HepG2 (cell line): Measurements from ENCODE around the gene ABCG1. TPM values are rescaled to one million over a fixed set of nuclear protein-coding genes. Genes with fewer than 3 reads are reported as not detected.

Source experiments
- ATAC-seq: fragments of 200-7000 bp; cut with Tn5 transposase; 3 replicates; pipeline ENCODE4 v1.9.1; 2020; ENCODE audit warnings: mild to moderate bottlenecking, moderate library complexity
- BruUV-seq: library from RNA; stranded (reverse); fragments of 400-500 nt; replicated peaks from 2 replicates; lab custom pipeline; 2021; lab: Mats Ljungman, UMichigan
- CTCF ChIA-PET: fragments of 300-600 bp; formaldehyde crosslinking; extraction: SDS; loops from one replicate; lab custom pipeline; 2021; ENCODE audit warnings: low total read pairs, inconsistent platforms, low intra/inter-chr PET ratio; lab: Yijun Ruan, JAX
- POLR2A ChIA-PET: fragments of 350-600 bp; sonication (Branson Sonifier 250); formaldehyde crosslinking; loops from one replicate; lab custom pipeline; 2020; ENCODE audit warnings: antibody characterized with exemption, inconsistent platforms; lab: Yijun Ruan, JAX
- DNase-seq: peaks from one replicate; pipeline ENCODE4 v3.0.0-alpha.2; 2015; ENCODE audit warnings: low spot score
- FAIRE-seq: peaks from 3 replicates; lab custom pipeline; 2011; peaks lifted over from hg19 to GRCh38; lab: Jason Lieb, UNC
- H2AFZ ChIP-seq: one replicate; pipeline ENCODE4 v1.6.1; 2011; ENCODE audit warnings: low read length, inconsistent platforms
- H3K27ac ChIP-seq: fragments of 300-600 bp; 3 replicates; pipeline ENCODE4 v1.8.0; 2011; ENCODE audit warnings: mixed run types, mild to moderate bottlenecking, mixed read lengths, low read length, inconsistent platforms; ENCODE audit not compliant: insufficient read depth; ENCODE audit errors: extremely low read length
- H3K27me3 ChIP-seq, 2 experiments: fragments of 200-600 bp in 1 of 2; 2 replicates in 1 of 2; 3 replicates in 1 of 2; pipeline versions ENCODE4 v1.6.0 to v1.8.0; 2011; ENCODE audit warnings: low read length in 2 of 2, mild to moderate bottlenecking in 2 of 2, moderate library complexity in 2 of 2, inconsistent platforms in 1 of 2; ENCODE audit not compliant: insufficient read depth in 2 of 2, control insufficient read depth in 1 of 2
- H3K36me3 ChIP-seq, 2 experiments: fragments of 200-600 bp in 1 of 2; replicated peaks in 1 of 2; 2 replicates in 1 of 2; 3 replicates in 1 of 2; pipeline versions ENCODE4 v1.5.1 to v1.8.0; 2011; ENCODE audit warnings: low read length in 2 of 2, inconsistent platforms in 1 of 2; ENCODE audit not compliant: insufficient read depth in 2 of 2, control insufficient read depth in 1 of 2
- H3K4me1 ChIP-seq: 2 replicates; pipeline ENCODE4 v1.5.1; 2012; ENCODE audit warnings: low read length, inconsistent platforms; ENCODE audit not compliant: insufficient read depth
- H3K4me2 ChIP-seq: 2 replicates; pipeline ENCODE4 v1.6.0; 2011; ENCODE audit warnings: low read depth, low read length, inconsistent platforms
- H3K4me3 ChIP-seq, 3 experiments: fragments of 200-600 bp in 1 of 3; sonication (generic), shearing (Covaris generic) in 1 of 3; replicated peaks in 1 of 3; 2 replicates each; pipeline ENCODE4 v1.5.1; 2011 to 2016; ENCODE audit warnings: low read length in 3 of 3, inconsistent platforms in 2 of 3, low read depth in 2 of 3, mild to moderate bottlenecking in 2 of 3, control low read depth in 1 of 3, mixed read lengths in 1 of 3; ENCODE audit not compliant: insufficient read depth in 1 of 3
- H3K79me2 ChIP-seq: one replicate; pipeline ENCODE4 v1.6.1; 2011; ENCODE audit warnings: low read length, inconsistent platforms; ENCODE audit not compliant: insufficient read depth
- H3K9ac ChIP-seq: 2 replicates; pipeline ENCODE4 v1.6.0; 2011; ENCODE audit warnings: mild to moderate bottlenecking, low read depth, low read length, inconsistent platforms; ENCODE audit not compliant: insufficient read depth
- H3K9me3 ChIP-seq: 2 replicates; pipeline ENCODE4 v1.5.1; 2012; ENCODE audit warnings: mild to moderate bottlenecking, low read length
- H4K20me1 ChIP-seq: 2 replicates; pipeline ENCODE4 v1.6.0; 2011; ENCODE audit warnings: inconsistent platforms, mild to moderate bottlenecking, low read length, moderate library complexity; ENCODE audit not compliant: insufficient read depth
- CEBPG ChIP-seq: IDR thresholded peaks from 2 replicates; pipeline ENCODE4 v1.6.1; 2016
- MBD4 ChIP-seq: IDR thresholded peaks from 2 replicates; pipeline ENCODE4 v1.6.1; 2012; ENCODE audit warnings: low read length, inconsistent platforms, borderline replicate concordance
- NBN ChIP-seq: fragments of 450-650 bp; conservative IDR thresholded peaks from 2 replicates; pipeline ENCODE4 v1.6.1; 2017
- RAD51 ChIP-seq: fragments of 450-650 bp; IDR thresholded peaks from 2 replicates; pipeline ENCODE4 v1.6.1; 2016; ENCODE audit warnings: borderline replicate concordance
- RORA ChIP-seq: sonication (generic); formaldehyde crosslinking; IDR thresholded peaks from 2 replicates; pipeline ENCODE4 v1.5.0; 2020; ENCODE audit warnings: mild to moderate bottlenecking, missing genetic modification reagents, moderate library complexity
- SOX6 ChIP-seq, 2 experiments: fragments of 450-650 bp in 1 of 2; sonication (generic) in 1 of 2; formaldehyde crosslinking in 1 of 2; IDR thresholded peaks; 2 replicates each; pipeline versions ENCODE4 v1.4.0 to v1.6.1; 2017 to 2020; ENCODE audit warnings: antibody characterized with exemption in 1 of 2, mild to moderate bottlenecking in 1 of 2, missing genetic modification reagents in 1 of 2
- SYNCRIP ChIP-seq: fragments of 200-400 bp; formaldehyde crosslinking; IDR thresholded peaks from 2 replicates; pipeline ENCODE4 v1.6.1; 2018; ENCODE audit warnings: mild to moderate bottlenecking, low read depth, low read length; ENCODE audit not compliant: insufficient read depth
- THYN1 ChIP-seq: sonication (generic); formaldehyde crosslinking; IDR thresholded peaks from 2 replicates; pipeline ENCODE4 v1.8.1; 2023; ENCODE audit warnings: low read depth, mild to moderate bottlenecking, moderate library complexity, missing genetic modification reagents, borderline replicate concordance
- ZNF12 ChIP-seq: sonication (generic); formaldehyde crosslinking; IDR thresholded peaks from 2 replicates; pipeline ENCODE4 v1.5.0; 2020; ENCODE audit warnings: missing genetic modification reagents
- ZNF232 ChIP-seq: sonication (generic); formaldehyde crosslinking; IDR thresholded peaks from 2 replicates; pipeline ENCODE4 v1.4.0; 2020; ENCODE audit warnings: missing genetic modification reagents, borderline replicate concordance
- ZNF607 ChIP-seq: sonication (generic); formaldehyde crosslinking; IDR thresholded peaks from 2 replicates; pipeline ENCODE4 v1.5.1; 2020; ENCODE audit warnings: missing genetic modification reagents, mild to moderate bottlenecking, borderline replicate concordance
- ZNF644 ChIP-seq: IDR thresholded peaks from 2 replicates; pipeline ENCODE4 v1.6.1; 2016; ENCODE audit warnings: low read depth
- ZNF816 ChIP-seq: sonication (generic); formaldehyde crosslinking; IDR thresholded peaks from 2 replicates; pipeline ENCODE4 v1.8.0; 2022; ENCODE audit warnings: missing genetic modification reagents, mild to moderate bottlenecking, borderline replicate concordance
- WGBS: methylation state at CpG from one replicate; pipeline ENCODE4 v1.1.6; 2017; ENCODE audit warnings: low lambda C conversion rate; 5-methylcytosine and 5-hydroxymethylcytosine counted together
- in situ Hi-C: cut with HindIII; loops from 2 replicates; pipeline ENCODE4 v1.10.0; 2017; ENCODE audit warnings: low pct_unique_long_range_greater_than_20kb; ENCODE audit not compliant: extremely low pct_ligation_motif_present
- intact Hi-C: fragments of 100-400 bp; cut with micrococcal nuclease; formaldehyde crosslinking; loops from one replicate; pipeline ENCODE4 v1.10.0; 2022; ENCODE audit not compliant: unreplicated experiment
- polyA plus RNA-seq, 8 experiments: library from polyadenylated mRNA; depleted of rRNA in 3 of 8; stranded (reverse) in 7 of 8; unstranded in 1 of 8; fragments of >200 nt; fragmentation: Illumina TruSeq in 4 of 8; extraction: Trizol in 4 of 8; gene quantifications; 2 replicates each; pipeline versions ENCODE4 v1.2.1 to v1.2.3, GENCODE V29; 2011 to 2016; ENCODE audit warnings: low read depth in 4 of 8, missing spikeins in 1 of 8, mixed read lengths in 1 of 8; ENCODE audit not compliant: insufficient read depth in 1 of 8
- total RNA-seq, 5 experiments: library from RNA; depleted of rRNA; stranded (reverse); fragments of >200 nt; fragmentation: Illumina TruSeq; extraction: Trizol; gene quantifications; 2 replicates each; pipeline ENCODE4 v1.2.3, GENCODE V29; 2016; ENCODE audit warnings: low read depth in 1 of 5
- TF ChIP-seq, protein P1 (sequence below): sonication (generic); formaldehyde crosslinking; IDR thresholded peaks from 2 replicates; pipeline ENCODE4 v1.4.0; 2020; ENCODE audit warnings: missing genetic modification reagents, borderline replicate concordance

The ABCG1 gene
- total and polyA plus RNA-seq, 2 of the 13 experiments (the other 11 are each of a cell fraction or from before 2014, with no cell fraction given) = 0.04 TPM; not detected in 1

- Histone ChIP-seq H3K4me2 (no peak overlapping the region), H2AFZ (no peak overlapping the region), H3K27me3 (peaks cover 2 to 15% of the 10 kb centered on the region in 2 experiments; a peak in 3 of 5 replicates), H3K79me2 (no peaks in the 10 kb centered on the region), H3K9me3 (no peaks in the 10 kb centered on the region), H3K4me3 (no peak overlapping the region), H3K9ac (no peak overlapping the region), H3K27ac (no peak overlapping the region), H3K36me3 (no peaks in the 10 kb centered on the region), H4K20me1 (no peaks in the 10 kb centered on the region), H3K4me1 (no peaks in the 10 kb centered on the region)
- intact Hi-C loops = no loop called here
- DNase-seq (no peak), ATAC-seq (no peak), FAIRE-seq (no peak)
- BruUV-seq = no TSS peak
- POLR2A ChIA-PET = no interaction called here
- TF ChIP-seq CEBPG (CRISPR knock-in tag) (no peak), ZNF12 (CRISPR knock-in tag) (peak; percentile 92), ZNF232 (CRISPR knock-in tag) (no peak), NBN (no peak), SOX6 (IDR thresholded peaks at IDR 0.05) (no peak), SOX6 (CRISPR knock-in tag; IDR thresholded peaks at IDR 0.05) (no peak)
- whole genome bisulfite sequencing = 14% methylated on average over 8 of the region's 10 CpGs
- CTCF ChIA-PET = no interaction called here
- in situ Hi-C loops = no loop called here
These were observed 4.7 kb upstream of the ABCG1 start for GRCh38 chr21:42214081-42214750.

DNA sequence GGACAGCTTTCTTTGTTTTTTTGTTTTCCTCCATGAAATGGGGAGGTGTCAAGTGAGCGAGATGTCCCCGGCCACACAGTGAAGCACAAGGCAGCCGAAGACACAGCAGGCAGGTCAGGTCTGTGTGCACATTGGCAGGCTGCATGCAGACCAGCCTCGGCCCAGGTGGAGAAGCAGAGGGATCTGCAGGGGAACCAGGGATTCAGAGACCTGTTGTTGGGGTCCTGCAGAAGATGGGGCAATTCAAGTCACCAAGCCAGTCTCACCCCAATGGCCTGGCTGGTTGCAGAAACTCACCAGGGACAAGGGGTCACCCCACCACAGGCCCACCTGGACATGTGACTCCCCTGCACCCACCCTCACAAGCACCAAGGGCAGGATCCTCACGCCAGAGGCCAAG is 4.0 kb upstream of the ABCG1 start:
- H2AFZ ChIP-seq = no peak overlapping the region
- POLR2A ChIA-PET = no interaction called here
- DNase-seq (no peak), FAIRE-seq (no peak), ATAC-seq (no peak)
- no peak overlapping the region for H3K4me3 ChIP-seq
- no peak overlapping the region for H3K27ac ChIP-seq
- no peak overlapping the region for H3K4me2 ChIP-seq
- peaks cover 2 to 22% of the 10 kb centered on the region in 2 experiments; a peak in 4 of 5 replicates for H3K27me3 ChIP-seq
- H4K20me1 ChIP-seq = no peaks in the 10 kb centered on the region
- 35% methylated on average over 3 of the region's 5 CpGs for WGBS
- H3K9ac ChIP-seq = no peak overlapping the region
- no peaks in the 10 kb centered on the region for H3K9me3 ChIP-seq
- in situ Hi-C loops (no loop called here), intact Hi-C loops (no loop called here)
- BruUV-seq = no TSS peak
- no peaks in the 10 kb centered on the region for H3K79me2 ChIP-seq
- CTCF ChIA-PET = no interaction called here
- no peaks in the 10 kb centered on the region for H3K36me3 ChIP-seq
- H3K4me1 ChIP-seq = 0 out of 2 replicates have a peak, but pooled peaks cover 3% of the 10 kb centered on the region
- TF ChIP-seq RORA (CRISPR knock-in tag) (no peak), THYN1 (CRISPR knock-in tag) (no peak), ZNF644 (CRISPR knock-in tag) (no peak), ZNF816 (CRISPR knock-in tag) (no peak), MBD4 (no peak), SYNCRIP (no peak), RAD51 (no peak), ZNF607 (CRISPR knock-in tag) (no peak)
- TF ChIP-seq, protein P1, sequence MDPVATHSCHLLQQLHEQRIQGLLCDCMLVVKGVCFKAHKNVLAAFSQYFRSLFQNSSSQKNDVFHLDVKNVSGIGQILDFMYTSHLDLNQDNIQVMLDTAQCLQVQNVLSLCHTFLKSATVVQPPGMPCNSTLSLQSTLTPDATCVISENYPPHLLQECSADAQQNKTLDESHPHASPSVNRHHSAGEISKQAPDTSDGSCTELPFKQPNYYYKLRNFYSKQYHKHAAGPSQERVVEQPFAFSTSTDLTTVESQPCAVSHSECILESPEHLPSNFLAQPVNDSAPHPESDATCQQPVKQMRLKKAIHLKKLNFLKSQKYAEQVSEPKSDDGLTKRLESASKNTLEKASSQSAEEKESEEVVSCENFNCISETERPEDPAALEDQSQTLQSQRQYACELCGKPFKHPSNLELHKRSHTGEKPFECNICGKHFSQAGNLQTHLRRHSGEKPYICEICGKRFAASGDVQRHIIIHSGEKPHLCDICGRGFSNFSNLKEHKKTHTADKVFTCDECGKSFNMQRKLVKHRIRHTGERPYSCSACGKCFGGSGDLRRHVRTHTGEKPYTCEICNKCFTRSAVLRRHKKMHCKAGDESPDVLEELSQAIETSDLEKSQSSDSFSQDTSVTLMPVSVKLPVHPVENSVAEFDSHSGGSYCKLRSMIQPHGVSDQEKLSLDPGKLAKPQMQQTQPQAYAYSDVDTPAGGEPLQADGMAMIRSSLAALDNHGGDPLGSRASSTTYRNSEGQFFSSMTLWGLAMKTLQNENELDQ (CRISPR knock-in tag) = no peak
